ENCODE measurements around the gene MAP3K14.

GRCh38 chr17:45325810-45326209 lies 9.0 kb upstream of the MAP3K14 start:
- no peak for TF ChIP-seq CTCF (IDR thresholded peaks at IDR 0.05; ENCODE audit: poor library complexity)
- TF ChIP-seq EZH2 (IDR thresholded peaks at IDR 0.05; ENCODE audit: borderline replicate concordance), result no peak
